ENCODE measurements around the gene MRPL10.

GRCh38 chr17:47819475-47819874 lies 11.9 kb downstream of the MRPL10 start:
- TF ChIP-seq EZH2 (IDR thresholded peaks at IDR 0.05; ENCODE audit: borderline replicate concordance, low read depth, low read length, severe bottlenecking): no peak
- TF ChIP-seq CTCF (IDR thresholded peaks at IDR 0.05; ENCODE audit: borderline replicate concordance, extremely low read depth, low read length, poor library complexity, severe bottlenecking): no peak

All from DND-41 (cell line).